K562 (cell line): ENCODE measurements around the gene EEF1AKMT1.

Experiments used
- ATF2 ChIP-seq: sonication (generic); formaldehyde crosslinking; IDR thresholded peaks from 2 replicates; pipeline ENCODE4 v1.8.1; 2022; ENCODE audit warnings: missing genetic modification reagents
- CBFB ChIP-seq: sonication (generic); formaldehyde crosslinking; IDR thresholded peaks from 2 replicates; pipeline ENCODE4 v1.4.0; 2020; ENCODE audit warnings: mild to moderate bottlenecking, missing genetic modification reagents
- CHCHD3 ChIP-seq: fragments of 250-450 bp; sonication (Bioruptor Pico); IDR thresholded peaks from 2 replicates; pipeline ENCODE4 v2.1.2; 2022; ENCODE audit warnings: mild to moderate bottlenecking
- HDAC1 ChIP-seq, 2 experiments: fragments of 450-650 bp; IDR thresholded peaks; 2 replicates each; pipeline ENCODE4 v1.6.1; 2016 to 2017; ENCODE audit warnings: inconsistent platforms in 1 of 2, mild to moderate bottlenecking in 1 of 2, moderate library complexity in 1 of 2
- KAT8 ChIP-seq: fragments of 450-650 bp; IDR thresholded peaks from 2 replicates; pipeline ENCODE4 v1.6.1; 2016; ENCODE audit warnings: low read depth, mild to moderate bottlenecking
- POLR2A ChIP-seq: fragments of 450-650 bp; conservative IDR thresholded peaks from 2 replicates; pipeline ENCODE4 v1.6.1; 2016
- POLR2AphosphoS5 ChIP-seq: IDR thresholded peaks from 2 replicates; pipeline ENCODE4 v1.6.1; 2011; ENCODE audit warnings: mild to moderate bottlenecking, low read depth, low read length, moderate library complexity; ENCODE audit not compliant: control insufficient read depth, insufficient read depth
- RCOR1 ChIP-seq, 2 experiments: IDR thresholded peaks; 2 replicates each; pipeline ENCODE4 v1.6.1; 2012; ENCODE audit warnings: low read depth in 2 of 2, low read length in 2 of 2, borderline replicate concordance in 1 of 2, improper control_type of control experiment in 1 of 2
- ZBTB33 ChIP-seq: sonication (generic); formaldehyde crosslinking; IDR thresholded peaks from 2 replicates; pipeline ENCODE4 v1.8.1; 2023; ENCODE audit warnings: mild to moderate bottlenecking, missing genetic modification reagents
- ZC3H4 ChIP-seq: sonication (generic); formaldehyde crosslinking; IDR thresholded peaks from 2 replicates; pipeline ENCODE4 v1.9.0; 2021; ENCODE audit warnings: missing genetic modification reagents, borderline replicate concordance
- ZNF146 ChIP-seq: IDR thresholded peaks from one replicate; pipeline ENCODE4 v1.6.1; 2018; ENCODE audit warnings: missing compliant biosample characterization; ENCODE audit not compliant: unreplicated experiment
- ZNF263 ChIP-seq: sonication (generic); formaldehyde crosslinking; IDR thresholded peaks from 2 replicates; pipeline ENCODE4 v1.8.0; 2022; ENCODE audit warnings: mild to moderate bottlenecking, missing genetic modification reagents, borderline replicate concordance
- ZNF445 ChIP-seq: fragments of 250-450 bp; sonication (Bioruptor Pico); IDR thresholded peaks from 2 replicates; pipeline ENCODE4 v1.4.0; 2020; ENCODE audit warnings: low read depth, mild to moderate bottlenecking, moderate library complexity
- ZNF586 ChIP-seq: fragments of 450-650 bp; formaldehyde crosslinking; conservative IDR thresholded peaks from 2 replicates; pipeline ENCODE4 v1.4.0; 2020; ENCODE audit warnings: mild to moderate bottlenecking, moderate library complexity

DNA sequence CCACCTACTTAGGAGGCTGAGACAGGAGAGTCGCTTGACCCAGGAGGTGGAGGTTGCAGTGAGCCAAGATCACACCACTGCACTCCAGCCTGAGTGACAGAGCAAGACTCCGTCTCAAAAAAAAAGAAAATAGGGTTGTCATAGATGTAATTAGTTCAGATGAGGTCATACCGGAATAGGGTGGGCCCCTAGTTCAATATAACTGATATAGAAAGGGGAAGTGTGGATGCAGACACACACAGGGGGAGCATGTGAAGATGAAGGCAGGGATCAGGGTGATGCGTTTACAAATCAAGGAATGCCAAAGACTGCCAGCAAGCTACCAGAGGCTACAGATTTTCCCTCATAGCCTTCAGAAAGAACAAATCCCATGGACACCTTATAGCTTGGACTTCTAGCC is 24.3 kb upstream of the EEF1AKMT1 start:
- no peak for TF ChIP-seq ZBTB33 (CRISPR knock-in tag)
- no peak for TF ChIP-seq ZNF445 (CRISPR knock-in tag)
- no peak for TF ChIP-seq KAT8
- no peak for TF ChIP-seq POLR2A
- TF ChIP-seq HDAC1 (IDR thresholded peaks at IDR 0.05) = no peak
- no peak for TF ChIP-seq ATF2 (CRISPR knock-in tag)
- TF ChIP-seq ZNF586 (CRISPR knock-in tag) = no peak
- TF ChIP-seq RCOR1 (IDR thresholded peaks at IDR 0.05; ENCODE audit: borderline replicate concordance in 1 of 2, low read depth in 2 of 2, low read length in 2 of 2) = no peak
- no peak for TF ChIP-seq ZNF263
- no peak for TF ChIP-seq CBFB (CRISPR knock-in tag)
- TF ChIP-seq CHCHD3 = no peak
- TF ChIP-seq ZC3H4 (CRISPR knock-in tag) = no peak
- no peak for TF ChIP-seq ZNF146 (CRISPR knock-in tag)
- no peak for TF ChIP-seq POLR2AphosphoS5
